Left forelimb (tissue), 1 donor: ENCODE measurements around the gene FCN2.
"Not testable (repeated sequence)": the region's sequence is repeated elsewhere in the genome, so short reads cannot be mapped to it uniquely, and the experiment has no call there.

Experiments
- DNase-seq: peaks from one replicate; pipeline ENCODE4 v3.0.0-alpha.2; 2018; ENCODE audit warnings: low spot score

The FCN2 gene

GRCh38 chr9:134847752-134848432 lies 32.7 kb upstream of the FCN2 start:
- DNase-seq = no peak

DNA sequence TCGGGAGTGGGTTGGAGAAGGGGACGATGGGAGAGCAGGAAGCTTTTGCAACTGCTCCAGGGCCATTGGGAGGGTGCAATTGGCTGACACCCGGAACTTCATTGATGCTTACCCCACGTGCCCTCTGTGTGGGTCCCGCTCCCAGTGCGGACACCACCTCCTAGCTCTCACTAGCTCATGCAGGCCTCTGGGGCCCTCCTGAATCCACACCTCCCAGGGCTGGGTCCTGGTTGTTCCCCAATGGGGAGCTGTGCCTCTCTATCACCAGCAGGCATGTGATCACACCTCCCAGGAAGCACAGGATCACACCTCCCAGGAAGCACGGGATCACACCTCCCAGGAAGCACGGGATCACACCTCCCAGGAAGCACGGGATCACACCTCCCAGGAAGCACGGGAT lies 32.1 kb upstream of the FCN2 start:
- no peak for DNase-seq

GRCh38 chr9:134850611-134851010 lies 30.0 kb upstream of the FCN2 start:
- no peak for DNase-seq

DNA sequence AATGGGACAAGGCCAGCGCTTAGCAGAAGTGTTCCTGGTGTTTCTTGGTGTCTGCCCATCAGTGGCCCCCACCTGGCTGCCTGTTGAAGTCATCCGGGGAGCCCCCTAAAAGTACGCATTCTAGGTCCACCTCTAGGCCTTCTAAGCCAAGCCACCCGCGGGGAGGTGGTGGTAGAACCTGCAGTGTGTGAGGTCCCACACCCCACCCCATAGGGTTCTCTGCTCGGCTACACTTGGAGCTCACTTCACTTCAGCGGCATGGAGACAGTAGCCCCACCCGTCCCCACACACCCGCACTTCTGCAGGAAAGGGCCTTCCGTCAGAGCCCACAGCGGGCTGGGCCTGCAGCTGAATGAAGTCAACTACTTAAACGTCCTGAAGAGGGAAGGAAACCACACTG lies 29.6 kb upstream of the FCN2 start:
- no peak for DNase-seq

DNA sequence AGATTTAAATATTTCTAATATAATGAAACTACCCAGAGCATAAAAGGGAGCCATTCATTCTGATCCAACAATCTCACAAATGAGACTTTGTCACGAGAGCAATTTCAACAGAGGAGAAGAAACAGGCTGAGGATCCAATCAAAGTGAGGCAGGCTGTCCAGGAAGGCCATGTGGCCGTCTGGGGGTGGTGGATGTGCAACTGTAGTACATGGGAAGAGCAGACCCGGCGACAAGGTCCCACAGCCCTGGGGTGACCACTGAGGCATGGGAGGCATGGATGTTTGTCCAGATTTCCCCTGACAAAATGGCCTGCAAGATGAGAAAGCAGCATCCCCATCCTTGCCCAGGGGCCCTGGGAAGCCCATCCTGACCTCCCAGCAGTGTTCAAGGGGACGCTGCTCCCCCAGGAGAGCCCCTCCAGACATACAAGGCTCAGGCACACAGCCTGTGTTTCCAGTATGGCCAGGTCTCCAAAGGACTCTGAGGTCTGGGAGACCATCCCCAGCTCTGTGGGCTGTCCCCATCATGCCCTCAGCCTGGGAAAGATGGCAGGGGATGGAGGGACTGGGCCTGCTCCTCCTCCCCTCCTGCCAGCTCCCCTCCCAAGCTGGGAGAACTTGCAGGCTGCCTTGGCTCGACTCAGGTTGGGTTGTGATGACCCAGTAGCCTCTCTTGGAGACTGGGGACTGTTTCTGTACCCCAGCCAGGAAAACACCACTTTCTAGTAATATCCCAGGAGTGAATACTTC lies 27.5 kb upstream of the FCN2 start:
- peak; percentile 62 for DNase-seq

GRCh38 chr9:134853893-134854292 lies 26.7 kb upstream of the FCN2 start:
- DNase-seq = no peak

DNA sequence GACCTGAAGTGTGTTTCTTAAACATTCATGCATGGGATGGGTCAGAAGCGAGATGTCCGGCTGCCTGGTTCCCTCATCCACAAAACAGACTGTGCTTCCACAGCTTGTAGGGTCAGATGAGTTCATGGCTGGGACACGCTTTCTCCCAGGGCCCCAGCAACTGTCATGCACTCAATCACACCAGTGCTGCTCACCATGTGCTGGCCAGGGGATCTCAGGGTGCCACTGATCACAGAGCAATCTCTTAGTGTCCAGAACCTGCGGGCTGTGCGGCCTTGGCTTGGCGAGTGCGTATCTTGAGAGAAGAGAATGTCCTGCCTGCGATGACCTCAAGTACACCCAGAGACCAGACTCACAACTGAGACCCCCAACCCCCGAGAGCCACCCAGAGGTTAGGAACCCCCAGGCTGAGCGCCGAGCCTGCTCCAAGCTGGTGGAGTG lies 26.0 kb upstream of the FCN2 start:
- no peak for DNase-seq

- no peak for DNase-seq
Measured at GRCh38 chr9:134855231-134855899, 25.2 kb upstream of the FCN2 start.

GRCh38 chr9:134855900-134856377 lies 24.7 kb upstream of the FCN2 start:
- no peak for DNase-seq

GRCh38 chr9:134857451-134857850 lies 23.2 kb upstream of the FCN2 start:
- DNase-seq = not testable (repeated sequence)

DNA sequence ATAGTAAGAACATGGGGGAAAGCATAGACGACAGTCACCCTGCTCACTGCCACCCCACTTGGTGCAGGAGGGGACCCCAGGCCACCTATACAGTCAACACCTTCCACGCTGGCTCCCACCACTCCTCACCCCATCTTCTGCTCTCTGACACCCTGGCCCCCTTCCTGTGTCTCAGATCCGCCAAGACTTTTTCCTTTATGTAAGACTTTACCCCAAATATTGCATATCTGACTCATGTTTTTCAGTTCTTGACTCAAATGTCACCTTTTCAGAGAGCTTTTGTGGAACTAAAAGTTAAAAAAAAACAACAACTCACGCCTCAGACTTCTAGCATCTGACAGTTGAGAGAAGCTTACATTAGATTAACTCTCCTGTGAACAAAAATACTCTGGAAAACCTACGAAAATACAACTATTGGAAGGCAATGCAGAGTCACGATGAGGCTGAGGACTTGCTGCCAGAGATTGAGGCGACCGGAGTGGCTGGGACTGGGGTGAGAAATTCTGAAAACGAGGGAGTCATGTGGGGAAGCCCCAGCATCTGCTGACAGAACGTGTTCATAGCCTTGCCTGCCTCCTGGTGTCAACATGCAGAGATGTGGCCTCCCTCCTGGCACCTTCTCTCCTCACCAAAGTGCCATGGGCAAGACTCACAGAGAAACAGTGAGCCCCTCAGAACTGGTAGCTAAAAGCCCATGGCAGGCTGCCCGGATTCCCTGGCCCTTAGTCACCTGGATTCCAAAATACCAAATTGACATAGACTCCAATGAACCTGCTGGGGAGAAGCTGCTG lies 22.4 kb upstream of the FCN2 start:
- DNase-seq = no peak

DNA sequence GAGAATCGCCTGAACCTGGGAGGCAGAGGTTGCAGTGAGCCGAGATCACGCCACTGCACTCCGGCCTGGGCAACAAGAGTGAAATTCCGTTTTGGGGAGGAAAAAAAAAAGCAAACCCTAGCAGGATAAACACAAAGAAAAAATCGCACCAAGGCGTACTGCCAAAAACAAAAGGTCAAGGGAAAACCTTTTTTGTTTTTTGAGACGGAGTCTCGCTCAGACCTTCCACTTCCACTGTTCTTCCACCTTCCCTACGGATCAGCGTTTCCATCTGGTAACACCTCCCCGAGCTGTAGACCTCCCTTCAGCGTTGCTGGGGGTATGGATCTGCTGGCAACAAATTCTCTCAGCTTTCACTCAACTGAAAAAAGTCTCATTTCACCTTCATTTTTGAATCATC lies 20.1 kb upstream of the FCN2 start:
- no peak for DNase-seq

DNA sequence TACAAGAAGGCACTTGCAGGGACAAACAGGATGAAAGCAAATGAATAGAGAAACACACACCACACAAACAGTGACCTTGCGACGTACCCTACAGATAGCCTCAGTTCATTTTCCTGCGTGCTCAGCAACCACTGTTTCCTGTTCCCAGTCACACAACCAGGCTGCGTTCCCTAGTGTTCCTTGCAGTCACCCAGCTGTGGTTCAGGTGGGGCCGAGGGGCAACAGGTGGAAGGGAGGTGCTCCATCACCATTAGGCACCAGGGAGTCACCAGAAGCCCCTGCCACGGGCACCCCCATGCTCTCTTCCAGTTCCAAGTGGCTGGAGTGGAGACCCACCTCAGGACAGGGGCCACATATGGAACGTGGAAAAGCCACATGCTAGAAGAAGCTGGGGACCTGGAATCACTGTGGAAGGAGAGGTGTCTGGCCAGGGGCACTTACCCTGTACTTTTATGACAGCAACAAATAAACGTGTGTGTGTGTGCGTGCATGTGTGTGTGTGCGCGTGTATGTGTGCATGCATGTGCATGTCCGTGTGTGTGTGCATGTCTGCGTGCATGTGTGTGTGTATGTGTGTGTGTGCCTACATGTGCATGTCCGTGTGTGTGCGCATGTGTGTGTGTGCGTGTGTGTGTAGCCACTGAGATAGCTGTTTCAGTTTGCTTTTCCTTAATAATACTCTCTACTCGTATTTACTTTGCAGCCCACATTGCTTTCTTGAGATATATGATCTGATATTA lies 18.8 kb upstream of the FCN2 start:
- peak; percentile 61 for DNase-seq

GRCh38 chr9:134863306-134863902 lies 17.2 kb upstream of the FCN2 start:
- DNase-seq = peak; percentile 45

GRCh38 chr9:134863941-134864820 lies 16.4 kb upstream of the FCN2 start:
- DNase-seq = peak; percentile 58

- peak; percentile 48 for DNase-seq
Measured at GRCh38 chr9:134864821-134865190, 15.8 kb upstream of the FCN2 start.

DNA sequence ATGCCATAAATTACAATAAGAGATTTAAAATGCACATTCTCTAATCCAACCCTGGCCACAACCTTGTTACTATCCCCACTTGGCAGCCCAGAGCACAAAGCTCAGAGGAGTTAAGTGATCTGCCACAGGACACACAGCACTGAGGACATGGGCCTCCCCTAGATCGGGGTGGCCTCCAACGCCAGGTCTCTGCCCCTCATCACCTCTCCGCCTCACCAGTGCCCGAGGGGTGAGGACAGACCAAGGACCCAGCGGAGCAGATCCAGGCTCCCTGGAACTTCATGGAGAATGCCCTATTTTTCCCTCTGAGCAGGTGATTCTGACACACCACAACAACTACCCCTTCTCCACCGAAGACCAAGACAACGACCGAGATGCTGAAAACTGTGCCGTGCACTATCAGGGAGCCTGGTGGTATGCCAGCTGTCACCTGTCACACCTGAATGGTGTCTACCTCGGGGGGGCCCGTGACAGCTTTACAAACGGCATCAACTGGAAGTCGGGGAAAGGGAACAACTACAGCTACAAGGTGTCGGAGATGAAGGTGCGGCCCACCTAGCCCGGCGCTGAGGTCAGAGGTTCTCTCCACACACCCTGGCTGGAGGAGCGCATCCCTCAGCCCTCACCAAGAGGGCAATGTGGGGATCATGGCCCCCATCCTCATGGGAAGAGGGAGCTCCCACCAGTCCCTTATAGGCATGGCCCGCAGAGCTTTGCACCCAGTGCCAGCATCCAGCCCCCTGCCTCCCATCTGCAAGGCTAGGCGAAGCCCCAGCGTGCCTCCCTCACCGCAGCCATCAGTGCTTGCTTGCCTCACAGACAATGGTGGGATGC lies 12.5 kb upstream of the FCN2 start:
- DNase-seq = peak; percentile 50

- peak; percentile 52 for DNase-seq
Measured at GRCh38 chr9:134868751-134869553, 11.7 kb upstream of the FCN2 start.
